Cardiac fibroblast (primary cell): ENCODE measurements around the gene C5orf15.
"Not testable (repeated sequence)": the region's sequence is repeated elsewhere in the genome, so short reads cannot be mapped to it uniquely, and the experiment has no call there.

Experiments used
- DNase-seq, 2 donors: peaks; one replicate each; pipeline versions ENCODE4 v3.0.0 to v3.0.0-alpha.2; 2010; ENCODE audit warnings: low read depth in 2 of 2
- H3K4me3 ChIP-seq, 2 donors: replicated peaks in 1 of 2; 1 replicate in 1 of 2; 2 replicates in 1 of 2; pipeline ENCODE4 v1.5.1; 2011; ENCODE audit warnings: low read depth in 2 of 2, low read length in 2 of 2, mild to moderate bottlenecking in 2 of 2, moderate library complexity in 1 of 2
- TF ChIP-seq, protein P1 (sequence below): IDR thresholded peaks from one replicate; pipeline ENCODE4 v1.5.1; 2011; ENCODE audit warnings: low read depth, mild to moderate bottlenecking, low read length, inconsistent platforms

C5orf15 gene

DNA sequence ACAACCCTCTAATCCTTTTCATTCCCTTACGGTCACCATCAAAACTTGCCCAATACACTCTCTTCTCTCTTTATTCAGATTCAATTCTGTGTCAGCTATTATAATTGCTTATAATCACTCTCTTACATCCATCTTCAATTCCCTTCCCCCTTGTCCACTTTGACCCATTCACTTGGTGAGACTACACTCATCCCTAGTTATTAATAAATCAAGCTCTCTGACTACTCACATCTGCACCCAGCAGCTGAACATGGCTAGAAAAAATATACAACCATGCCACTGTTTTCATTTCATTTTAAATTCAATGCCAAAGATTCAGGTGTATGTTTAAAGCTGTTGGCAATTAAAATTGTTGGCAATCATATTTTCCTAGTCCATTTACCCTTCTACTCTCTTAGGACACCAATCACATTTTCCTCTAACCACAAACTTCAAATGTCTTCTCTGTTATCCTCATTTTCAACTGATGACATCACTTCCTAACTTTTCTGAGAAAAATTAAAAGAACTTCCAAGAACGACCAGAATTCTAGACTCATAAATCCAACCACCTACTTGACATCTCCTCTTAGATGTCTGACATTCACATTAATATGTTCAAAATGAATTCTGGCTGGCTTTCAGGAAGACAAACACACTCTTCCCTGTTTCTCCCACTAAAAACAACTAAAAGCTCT lies 5.5 kb downstream of the C5orf15 start:
- DNase-seq: peak; percentile 55 to 64
- no peak overlapping the region for H3K4me3 ChIP-seq
- TF ChIP-seq, protein P1, sequence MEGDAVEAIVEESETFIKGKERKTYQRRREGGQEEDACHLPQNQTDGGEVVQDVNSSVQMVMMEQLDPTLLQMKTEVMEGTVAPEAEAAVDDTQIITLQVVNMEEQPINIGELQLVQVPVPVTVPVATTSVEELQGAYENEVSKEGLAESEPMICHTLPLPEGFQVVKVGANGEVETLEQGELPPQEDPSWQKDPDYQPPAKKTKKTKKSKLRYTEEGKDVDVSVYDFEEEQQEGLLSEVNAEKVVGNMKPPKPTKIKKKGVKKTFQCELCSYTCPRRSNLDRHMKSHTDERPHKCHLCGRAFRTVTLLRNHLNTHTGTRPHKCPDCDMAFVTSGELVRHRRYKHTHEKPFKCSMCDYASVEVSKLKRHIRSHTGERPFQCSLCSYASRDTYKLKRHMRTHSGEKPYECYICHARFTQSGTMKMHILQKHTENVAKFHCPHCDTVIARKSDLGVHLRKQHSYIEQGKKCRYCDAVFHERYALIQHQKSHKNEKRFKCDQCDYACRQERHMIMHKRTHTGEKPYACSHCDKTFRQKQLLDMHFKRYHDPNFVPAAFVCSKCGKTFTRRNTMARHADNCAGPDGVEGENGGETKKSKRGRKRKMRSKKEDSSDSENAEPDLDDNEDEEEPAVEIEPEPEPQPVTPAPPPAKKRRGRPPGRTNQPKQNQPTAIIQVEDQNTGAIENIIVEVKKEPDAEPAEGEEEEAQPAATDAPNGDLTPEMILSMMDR: no peak

- DNase-seq: no peak
- TF ChIP-seq, protein P1: no peak
- no peak overlapping the region for H3K4me3 ChIP-seq
Measured at GRCh38 chr5:133962131-133962530, 6.3 kb downstream of the C5orf15 start.

DNA sequence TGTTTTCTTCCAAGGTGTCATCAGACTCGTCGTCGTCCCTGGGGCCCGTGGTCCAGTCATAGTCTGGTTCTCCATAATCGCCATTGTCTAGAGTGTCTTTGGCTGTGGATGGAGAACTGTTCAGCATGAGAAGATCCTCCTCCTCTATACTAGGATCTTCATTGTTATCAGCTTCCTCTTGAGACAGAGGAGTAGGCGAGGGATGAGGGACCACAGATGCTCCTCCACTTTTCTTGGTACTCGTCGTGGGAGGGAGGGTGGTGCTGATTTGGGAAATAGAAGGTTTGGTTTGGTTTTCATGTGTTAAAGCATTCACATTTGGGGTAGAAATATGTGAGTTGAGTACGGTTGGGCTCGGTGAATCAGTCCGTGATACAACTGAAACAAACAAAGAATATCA lies 8.8 kb downstream of the C5orf15 start:
- no peak for DNase-seq
- TF ChIP-seq, protein P1: no peak

DNA sequence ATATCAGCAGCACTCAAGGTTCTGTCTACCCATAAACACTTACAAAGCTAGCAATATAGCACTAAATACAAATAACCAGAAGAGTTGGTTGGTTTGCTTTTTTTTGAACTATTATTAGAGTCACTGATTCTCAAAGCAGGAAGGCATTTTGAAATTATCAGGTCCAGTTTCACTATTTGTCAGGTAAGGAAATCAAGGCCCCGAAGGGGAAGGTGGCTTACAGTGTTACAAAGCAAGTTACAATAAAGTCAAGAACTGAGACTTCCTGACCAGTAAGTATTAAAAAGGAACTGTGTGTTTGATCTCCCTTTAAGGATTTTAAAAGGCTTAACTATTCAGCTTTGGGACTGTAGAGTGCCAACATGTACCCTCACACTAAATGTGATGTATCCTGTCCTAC lies 10.8 kb downstream of the C5orf15 start:
- H3K4me3 ChIP-seq: no peak overlapping the region
- no peak for DNase-seq
- TF ChIP-seq, protein P1: no peak

More for the DNA sequence above, 8.8 kb downstream of the C5orf15 start:
- H3K4me3 ChIP-seq: no peak overlapping the region

- no peak for DNase-seq
- no peak overlapping the region for H3K4me3 ChIP-seq
- TF ChIP-seq, protein P1: no peak
Measured at GRCh38 chr5:133957080-133957479, 11.3 kb downstream of the C5orf15 start.

- H3K4me3 ChIP-seq: not testable (repeated sequence)
- peak in 1 of 2 donors; percentile 53 for DNase-seq
Measured at GRCh38 chr5:133956196-133956595, 12.2 kb downstream of the C5orf15 start.

DNA sequence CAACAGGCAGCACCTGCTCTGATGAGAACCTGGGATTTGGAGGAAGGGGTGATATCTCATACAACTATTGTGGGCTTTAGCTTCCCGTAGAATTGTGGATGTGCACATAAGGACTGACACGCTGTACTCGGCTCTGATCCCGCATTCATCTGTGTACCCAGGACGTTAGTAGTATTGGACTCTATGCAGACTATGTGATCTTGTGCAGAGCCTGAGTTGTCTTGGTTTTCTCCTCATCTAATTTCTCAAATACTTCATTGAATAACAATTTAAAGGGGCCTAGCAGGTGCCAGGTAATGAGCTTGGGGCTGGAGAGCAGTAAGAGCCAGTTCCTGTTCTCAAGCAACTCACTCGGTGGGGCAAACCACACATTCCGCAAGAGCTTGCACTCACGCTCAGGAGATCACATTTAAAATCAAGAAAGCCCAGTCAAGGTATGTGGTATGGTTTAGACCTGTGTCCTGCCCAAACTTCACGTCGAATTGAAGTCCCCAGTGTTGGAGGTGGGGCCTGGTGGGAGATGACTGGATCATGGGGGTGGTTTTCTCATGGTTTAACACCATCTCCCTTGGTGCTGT lies 14.8 kb downstream of the C5orf15 start:
- H3K4me3 ChIP-seq: no peak overlapping the region
- DNase-seq: no peak
- TF ChIP-seq, protein P1: no peak
